T1000 (cell line): ENCODE measurements around the gene STRIP2.
"Not testable (repeated sequence)": the region's sequence is repeated elsewhere in the genome, so short reads cannot be mapped to it uniquely, and the experiment has no call there.

Experiments used
- DNase-seq: peaks from one replicate; lab custom pipeline; 2025; ENCODE audit warnings: mixed read lengths; lab: John Stamatoyannopoulos, UW

The STRIP2 gene

DNA sequence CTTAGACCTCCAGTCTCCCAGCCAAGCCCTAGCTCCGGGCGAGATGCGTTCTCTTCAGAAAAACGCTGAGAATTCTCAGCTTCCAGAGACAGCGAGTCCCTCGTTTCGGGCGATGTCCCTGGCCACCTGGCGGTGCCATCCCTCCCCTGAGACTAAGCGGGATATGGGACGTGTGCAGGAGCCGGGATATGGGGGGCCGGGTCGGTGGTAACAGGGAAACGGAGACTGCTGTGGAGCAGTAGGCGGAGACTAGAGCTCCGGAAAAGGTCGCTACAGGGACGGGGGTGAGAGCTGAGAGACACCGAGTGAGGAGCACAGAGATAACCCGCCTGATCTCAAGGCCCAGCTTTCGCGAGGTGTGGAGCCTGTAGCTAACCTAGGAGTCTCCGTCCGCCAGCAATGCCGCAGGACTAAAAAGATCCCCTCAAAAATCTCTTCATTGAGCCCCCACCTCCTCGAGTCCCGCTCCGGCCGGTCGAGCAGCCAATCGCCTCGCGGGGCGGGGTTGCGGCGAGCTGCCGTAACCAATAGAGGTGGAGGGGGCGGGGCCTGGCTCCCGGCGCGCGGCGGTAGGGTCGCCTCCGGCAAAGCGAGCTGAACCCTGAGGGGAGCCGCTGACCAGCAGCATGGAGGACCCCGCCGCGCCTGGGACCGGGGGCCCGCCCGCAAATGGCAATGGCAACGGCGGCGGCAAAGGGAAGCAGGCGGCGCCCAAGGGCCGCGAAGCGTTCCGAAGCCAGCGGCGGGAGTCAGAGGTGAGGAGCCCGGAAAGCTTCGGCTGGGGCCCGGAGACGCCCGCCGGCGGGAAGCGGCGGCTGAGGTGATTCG lies at the start of gene STRIP2:
TSS of gene STRIP2 (plus strand) at position 586 of the 828 bp plus-strand sequence. CDS start at position 627, 41 bp downstream.
- peak; percentile 76 for DNase-seq

- no peak for DNase-seq
Measured at GRCh38 chr7:129385116-129385515, 49.1 kb upstream of the STRIP2 start.

GRCh38 chr7:129385598-129385997 lies 48.6 kb upstream of the STRIP2 start:
- no peak for DNase-seq

DNA sequence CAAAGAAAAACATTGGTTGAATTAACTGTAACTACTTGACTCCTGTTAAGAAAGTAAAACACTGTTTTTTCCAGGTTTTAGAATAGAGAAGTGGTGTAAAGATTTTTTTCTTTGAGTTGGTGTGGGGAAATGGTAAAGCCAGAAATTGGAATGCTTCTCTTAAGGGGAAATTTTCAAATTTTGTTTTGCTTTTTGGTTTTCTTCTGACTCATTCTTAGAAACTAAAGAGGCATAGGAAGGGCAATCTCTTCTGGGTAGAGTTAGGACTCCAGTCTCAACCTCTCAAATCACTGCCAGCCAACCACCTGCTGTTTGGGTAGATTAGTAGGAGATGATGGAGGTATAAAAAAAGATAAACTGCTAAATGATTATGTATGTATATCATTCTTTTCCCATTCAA lies 47.7 kb upstream of the STRIP2 start:
- DNase-seq = no peak

DNA sequence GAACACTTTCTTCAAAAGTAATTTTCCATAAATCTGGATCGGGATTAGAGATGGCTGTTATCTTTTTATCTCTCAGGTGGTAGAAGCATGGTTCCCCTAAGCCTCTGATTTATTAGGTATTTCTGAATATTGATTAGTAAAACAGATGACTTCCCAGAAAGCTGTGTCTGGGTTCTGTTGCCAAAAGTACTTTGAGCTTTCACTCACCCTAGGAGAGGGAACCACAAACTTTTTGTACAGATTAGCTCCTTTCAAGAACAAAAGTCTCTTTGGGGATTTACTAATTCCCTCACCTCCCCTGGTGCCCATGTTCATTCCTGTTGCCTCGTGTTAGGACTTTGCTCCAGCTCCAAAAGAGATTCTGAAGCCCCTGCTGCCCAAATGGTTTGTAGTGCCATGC lies 46.7 kb upstream of the STRIP2 start:
- DNase-seq = no peak

DNA sequence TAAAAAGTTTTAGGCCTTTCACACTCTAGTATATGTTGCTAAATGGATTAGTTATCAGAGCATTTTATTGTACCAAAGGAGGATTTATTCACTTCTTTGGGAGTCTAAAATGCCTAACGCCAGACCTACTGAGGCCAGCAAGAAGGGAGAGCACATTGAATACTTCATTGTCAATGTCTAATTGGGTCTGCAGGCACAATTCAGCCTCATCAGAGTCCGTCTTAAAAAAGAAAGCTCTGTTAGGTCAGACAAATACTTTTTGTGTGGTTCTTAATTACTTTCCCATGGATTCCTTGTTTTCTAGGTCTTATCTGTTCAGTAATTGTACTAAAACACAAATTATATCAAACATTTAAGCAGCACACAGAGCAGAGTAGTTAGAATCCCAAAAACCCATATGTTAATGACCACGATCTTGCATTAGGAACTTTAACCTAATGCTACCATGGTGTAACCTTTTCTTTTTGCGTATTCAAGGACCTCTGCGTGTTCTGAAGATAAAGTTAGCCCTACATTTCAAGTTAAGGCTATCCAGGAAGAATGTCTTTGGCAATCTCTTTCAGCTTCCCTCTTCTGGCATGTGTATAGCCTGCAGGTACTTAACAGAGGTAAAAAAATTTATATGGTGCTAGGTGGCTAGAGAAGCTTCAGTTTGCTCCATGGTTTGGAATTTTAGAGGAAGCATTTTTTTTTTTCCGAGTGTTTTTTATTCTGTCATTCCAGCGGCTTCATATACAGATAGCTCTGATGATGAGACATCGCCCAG lies 45.7 kb upstream of the STRIP2 start:
- no peak for DNase-seq

DNA sequence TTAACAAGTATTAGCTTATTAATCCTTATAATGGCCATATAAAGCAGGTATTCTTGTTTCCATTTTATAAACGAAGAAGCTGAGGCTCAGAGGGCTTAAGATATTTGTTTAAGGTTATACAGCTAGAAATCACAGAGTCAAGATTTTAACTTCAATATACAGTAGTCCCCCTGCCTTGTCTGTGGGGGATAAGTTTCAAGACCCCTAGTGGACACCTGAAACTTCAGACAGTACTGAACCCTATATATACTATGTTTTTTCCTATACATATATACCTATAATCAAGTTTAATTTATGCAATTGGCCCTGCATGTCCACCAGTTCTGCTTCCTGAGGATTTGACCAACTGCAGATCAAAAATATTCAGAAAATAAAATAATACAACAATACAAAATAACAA lies 44.4 kb upstream of the STRIP2 start:
- no peak for DNase-seq

GRCh38 chr7:129390314-129390713 lies 43.9 kb upstream of the STRIP2 start:
- no peak for DNase-seq

DNA sequence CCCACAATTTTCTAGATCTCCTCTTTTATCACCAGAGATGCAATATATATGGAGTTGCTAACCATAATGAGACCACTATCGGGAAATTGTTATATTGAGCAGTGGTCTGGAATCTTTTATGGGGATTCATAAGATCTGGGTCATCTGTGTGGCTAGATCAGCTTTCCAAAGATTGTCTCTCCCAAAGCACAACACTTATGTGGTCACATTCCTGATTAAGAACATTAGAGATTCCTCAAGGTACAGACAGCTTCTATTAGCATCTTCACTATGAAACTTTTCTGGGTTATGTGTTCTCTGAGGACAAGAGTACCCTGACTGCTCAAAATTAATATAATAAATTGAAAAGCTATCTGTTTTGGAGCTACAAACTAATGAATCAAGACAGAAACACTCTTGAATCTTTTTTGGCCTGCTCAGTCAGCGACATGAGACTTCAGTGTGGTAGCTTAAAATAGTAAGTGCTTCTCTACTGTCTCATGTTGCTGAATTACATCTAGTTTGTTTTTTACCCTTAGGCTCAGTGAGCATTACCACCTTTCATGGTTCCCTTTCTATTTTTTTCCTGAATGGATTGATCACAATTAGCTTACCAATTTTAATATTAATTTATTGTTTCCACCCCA lies 42.6 kb upstream of the STRIP2 start:
- no peak for DNase-seq

DNA sequence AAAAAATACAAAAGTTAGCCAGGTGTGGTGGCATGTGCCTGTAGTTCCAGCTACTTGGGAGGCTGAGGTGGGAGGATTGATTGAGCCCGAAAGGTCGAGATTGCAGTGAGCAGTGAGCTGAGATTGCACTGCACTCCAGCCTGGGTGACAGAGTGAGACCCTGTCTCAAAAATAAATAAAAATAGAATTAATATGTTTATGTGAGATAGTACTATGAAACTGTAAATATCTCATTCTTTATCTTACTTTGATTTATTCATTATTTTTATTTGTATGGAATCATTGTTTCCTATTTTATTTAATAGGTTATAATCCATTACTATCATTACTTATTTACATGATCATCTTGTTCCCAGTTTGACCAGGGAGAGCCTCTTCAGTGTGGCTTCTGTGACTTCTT lies 41.0 kb upstream of the STRIP2 start:
- no peak for DNase-seq

DNA sequence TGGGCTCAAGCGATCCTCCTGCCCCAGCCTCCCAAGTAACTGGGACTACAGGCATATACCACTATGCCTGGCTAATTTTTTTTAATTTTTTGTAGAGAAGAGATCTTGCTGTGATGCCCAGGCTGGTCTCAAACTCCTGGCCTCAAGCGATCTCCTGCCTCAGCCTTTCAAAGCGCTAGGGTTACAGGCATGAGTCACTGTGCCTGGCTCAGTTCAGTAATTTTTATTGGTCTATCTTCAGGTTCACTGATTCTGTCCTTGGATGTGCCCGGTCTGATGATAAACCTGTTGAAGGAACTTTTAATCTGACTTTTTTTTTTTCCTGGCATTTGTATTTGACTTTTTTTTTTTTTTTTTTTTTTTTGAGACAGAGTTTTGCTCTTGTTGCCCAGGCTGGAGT lies 40.1 kb upstream of the STRIP2 start:
- no peak for DNase-seq

DNA sequence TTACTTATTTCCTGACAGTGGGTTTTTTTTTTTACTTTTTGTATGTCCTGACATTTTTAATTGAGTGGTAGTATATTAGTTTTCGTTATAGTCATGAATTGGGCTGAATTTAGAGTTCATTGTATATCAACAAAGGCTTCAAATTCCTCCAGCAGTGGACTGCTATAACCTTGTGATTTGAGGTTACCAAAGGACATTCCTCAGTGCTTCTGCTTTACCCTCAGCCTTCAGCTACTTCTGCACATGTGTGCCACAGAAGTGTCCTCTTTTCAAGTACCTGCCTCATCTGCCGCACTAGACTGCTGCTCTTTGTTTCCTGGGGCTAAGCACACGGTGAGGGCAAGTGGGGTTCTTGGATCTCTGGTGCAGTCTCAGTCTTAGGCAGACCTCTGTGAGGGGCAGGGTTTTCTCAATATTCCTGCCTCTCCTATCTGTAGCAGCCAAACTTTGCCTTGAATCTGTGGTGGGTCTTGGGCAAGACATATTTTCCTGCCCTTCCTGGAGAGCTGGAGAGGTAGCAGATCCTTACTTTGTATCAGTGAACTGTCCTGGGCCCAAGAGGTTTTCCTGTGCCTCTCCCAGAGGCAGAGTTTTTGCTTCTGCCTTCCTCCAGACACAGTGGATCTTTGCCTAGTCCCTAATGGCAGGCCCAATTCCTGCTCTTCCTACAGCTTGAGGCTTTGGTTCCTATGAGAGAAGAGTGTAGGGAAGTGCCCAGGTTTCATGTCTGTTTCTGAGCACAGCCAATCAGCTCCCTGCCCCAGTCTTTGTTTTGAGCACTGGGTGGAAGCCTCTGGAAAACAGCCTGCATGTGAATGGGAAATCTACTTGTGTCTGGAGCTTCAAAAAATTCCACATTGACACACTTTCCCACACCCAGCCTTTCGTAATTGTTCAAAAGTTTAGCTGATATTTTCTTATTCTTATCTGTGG lies 39.0 kb upstream of the STRIP2 start:
- no peak for DNase-seq

DNA sequence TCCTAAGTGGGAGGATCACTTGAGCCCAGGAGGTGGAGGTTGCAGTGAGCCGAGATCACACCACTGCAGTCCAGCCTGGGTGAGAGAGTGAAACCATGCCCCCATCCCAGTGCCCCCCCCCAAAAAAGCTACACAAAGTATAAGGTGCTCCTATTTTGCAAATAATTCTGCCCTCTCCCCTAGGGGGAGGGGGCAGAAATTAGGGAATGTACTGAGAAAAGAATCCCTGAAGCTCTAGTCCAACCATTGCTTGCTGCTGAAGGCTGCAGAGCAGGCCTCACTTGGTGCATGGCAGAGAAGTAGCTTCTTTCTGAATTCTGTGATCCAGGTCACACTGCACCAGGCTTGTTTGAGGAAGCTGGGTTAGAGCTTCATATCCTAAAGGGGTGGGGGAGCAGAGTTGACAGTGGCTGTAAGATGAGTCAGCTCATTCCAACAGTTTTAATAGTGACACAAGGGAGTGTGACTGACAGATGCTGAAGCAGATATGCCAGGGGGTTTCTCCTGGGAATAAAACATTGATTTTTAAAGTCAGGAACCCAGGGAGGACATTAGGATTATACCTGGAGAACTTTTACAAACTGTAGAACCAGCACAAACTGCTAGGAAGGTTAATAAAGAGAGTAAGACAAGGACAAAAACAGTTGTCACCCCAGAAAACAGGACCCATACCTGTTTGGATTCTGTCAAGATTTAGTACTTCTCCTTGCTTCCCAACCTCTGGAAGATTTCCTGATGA lies 32.8 kb upstream of the STRIP2 start:
- no peak for DNase-seq

GRCh38 chr7:129401967-129402860 lies 32.0 kb upstream of the STRIP2 start:
- no peak for DNase-seq

DNA sequence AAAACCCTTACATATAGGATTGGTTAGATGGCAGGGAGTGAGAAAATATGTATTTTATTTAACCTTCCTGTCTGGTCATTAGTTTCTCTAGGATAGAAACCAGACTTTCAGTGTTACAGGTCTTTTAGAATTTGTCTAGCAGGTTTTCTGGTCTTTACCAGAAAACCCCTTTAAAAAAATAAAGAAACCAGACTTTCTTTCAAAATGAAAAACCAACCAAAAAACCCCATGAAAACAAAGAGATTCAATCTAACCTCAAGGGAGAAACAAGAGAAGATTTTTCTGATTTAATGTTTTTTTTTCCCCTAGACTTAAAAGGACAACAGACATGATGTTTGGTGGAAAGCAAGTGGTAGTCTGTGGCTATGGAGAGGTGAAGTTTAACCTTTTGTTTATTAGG lies 28.7 kb upstream of the STRIP2 start:
- no peak for DNase-seq

DNA sequence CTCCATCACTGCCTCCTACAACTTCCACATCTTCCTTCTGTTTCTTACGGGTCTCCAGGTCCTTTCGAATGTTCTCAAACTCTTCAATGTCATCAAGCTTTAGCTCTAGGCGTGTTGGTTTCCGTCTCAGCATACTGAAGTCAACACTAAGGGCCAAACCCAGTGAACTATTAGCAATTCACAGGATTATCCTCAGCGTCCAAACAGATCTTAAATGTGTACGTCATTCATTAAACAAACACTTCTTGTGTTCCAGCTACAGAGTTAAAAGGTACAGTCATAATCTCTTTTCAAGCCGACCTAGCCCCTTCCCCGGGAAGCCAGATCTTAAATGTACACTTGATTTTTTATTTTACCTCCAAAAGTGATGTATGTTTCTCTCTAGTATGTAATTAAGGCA lies 24.0 kb upstream of the STRIP2 start:
- DNase-seq = not testable (repeated sequence)

DNA sequence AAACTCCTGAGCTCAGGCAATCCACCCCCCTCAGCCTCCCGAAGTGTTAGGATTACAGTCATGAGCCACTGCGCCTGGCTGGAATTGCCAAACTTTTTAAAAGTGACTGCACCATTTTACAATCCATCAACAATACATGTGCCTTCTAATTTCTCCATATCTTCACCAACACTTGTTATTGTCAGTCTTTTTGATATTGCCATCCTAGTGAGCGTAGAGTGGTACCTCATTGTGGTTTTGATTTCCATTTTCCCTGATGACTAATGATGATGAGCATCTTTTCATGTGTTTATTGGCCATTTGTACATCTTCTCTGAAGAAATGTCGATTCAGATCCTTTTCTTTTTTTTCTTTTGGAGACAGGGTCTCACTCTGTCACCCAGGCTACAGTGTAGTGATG lies 21.7 kb upstream of the STRIP2 start:
- no peak for DNase-seq

DNA sequence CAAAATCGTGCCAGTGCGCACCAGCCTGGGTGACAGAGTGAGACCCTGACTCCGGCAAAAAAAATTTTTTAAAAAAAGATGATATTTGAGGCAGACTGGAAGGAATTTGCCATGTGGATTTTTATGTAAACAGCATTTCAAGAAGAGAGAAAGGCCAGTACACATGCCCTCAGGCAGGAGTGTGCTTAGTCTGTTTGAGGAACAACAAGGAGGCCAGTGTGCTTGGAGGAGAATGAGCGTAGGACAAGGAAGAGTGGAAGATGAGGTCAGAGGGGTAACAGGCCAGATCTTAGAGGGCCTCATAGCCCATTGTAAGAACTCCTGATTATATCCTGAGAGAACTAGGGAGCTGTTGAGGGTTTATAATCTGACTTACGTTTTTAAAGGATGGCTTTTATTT lies 17.2 kb upstream of the STRIP2 start:
- DNase-seq = no peak

- no peak for DNase-seq
Measured at GRCh38 chr7:129421717-129422250, 12.4 kb upstream of the STRIP2 start.

DNA sequence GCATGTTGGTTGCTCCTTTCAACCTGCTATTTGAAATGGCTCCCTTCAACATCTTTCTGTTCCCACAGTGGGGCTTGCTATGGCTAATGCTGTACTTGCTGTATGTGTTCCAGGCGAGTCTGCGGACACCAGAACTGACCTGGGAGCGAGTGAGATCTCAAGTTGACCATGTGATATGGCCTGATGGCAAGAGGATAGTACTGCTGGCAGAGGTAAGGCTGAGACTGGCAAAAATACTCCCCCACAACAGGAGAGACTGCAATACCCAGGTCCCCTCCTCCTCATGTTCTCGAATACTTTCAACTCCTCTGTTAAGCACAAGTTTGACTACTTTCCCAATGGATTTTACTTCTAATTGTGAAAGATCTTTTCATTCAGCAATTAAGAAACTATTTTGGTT lies 11.5 kb upstream of the STRIP2 start:
- DNase-seq = no peak
